ENCODE measurements around the gene ABCF1. TPM values are rescaled to one million over a fixed set of nuclear protein-coding genes. Genes with fewer than 3 reads are reported as not detected.

Gene ABCF1
- polyA plus RNA-seq, 1 donor from 2014 or later: 19.5 TPM

GRCh38 chr6:30600451-30600961, 29.3 kb downstream of the ABCF1 start:
- Histone ChIP-seq H3F3A (ENCODE audit: insufficient read depth, low read length, poor library complexity, severe bottlenecking) (no peaks in the 10 kb centered on the region), H3K4me2 (ENCODE audit: low read length) (no peak overlapping the region), H3K27me3 (ENCODE audit: insufficient read depth, low read depth, low read length) (no peaks in the 10 kb centered on the region), H3K9me3 (ENCODE audit: low read length) (no peaks in the 10 kb centered on the region), H3K4me3 (ENCODE audit: low read length) (no peak overlapping the region), H3K9ac (ENCODE audit: low read length) (no peak overlapping the region), H3K27ac (ENCODE audit: low read length) (no peak overlapping the region), H2AFZ (ENCODE audit: low read depth, low read length) (no peak overlapping the region), H3K79me2 (replicated peaks; ENCODE audit: insufficient read depth, low read length) (no peaks in the 10 kb centered on the region), H3K9me2 (ENCODE audit: insufficient read depth, low read length) (no peaks in the 10 kb centered on the region), H4K20me1 (ENCODE audit: insufficient read depth) (peaks cover 4% of the 10 kb centered on the region), H3K36me3 (ENCODE audit: insufficient read depth, low read length) (peaks cover 9% of the 10 kb centered on the region)
- no peak for TF ChIP-seq EZH2 (IDR thresholded peaks at IDR 0.05; ENCODE audit: borderline replicate concordance, insufficient read depth, low read length, poor library complexity, severe bottlenecking)

DNA sequence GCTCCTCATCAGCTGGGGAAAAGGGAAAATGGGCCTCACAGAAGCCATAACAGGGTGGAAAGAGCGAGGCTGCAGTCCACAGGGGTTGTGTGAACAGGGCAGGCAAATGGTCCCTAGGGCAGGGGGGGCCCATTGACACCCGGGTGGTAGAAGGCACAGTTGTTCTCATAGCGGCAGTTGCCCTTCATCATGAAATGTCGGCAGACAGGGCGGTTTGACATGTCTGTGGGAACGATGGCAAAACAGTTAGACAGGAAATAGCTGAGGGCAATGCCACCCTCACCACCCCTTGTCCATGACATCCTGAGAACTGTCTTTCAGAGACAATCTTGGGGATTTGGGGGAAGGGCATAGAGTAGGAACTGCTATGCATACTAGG, 30.2 kb downstream of the ABCF1 start:
- Histone ChIP-seq H3K9me2 (ENCODE audit: insufficient read depth, low read length) (no peaks in the 10 kb centered on the region), H3K36me3 (ENCODE audit: insufficient read depth, low read length) (peaks cover 15% of the 10 kb centered on the region), H4K20me1 (ENCODE audit: insufficient read depth) (peaks cover 4% of the 10 kb centered on the region)

More for the DNA sequence above, 30.2 kb downstream of the ABCF1 start:
- Histone ChIP-seq H3K9me3 (ENCODE audit: low read length) (no peaks in the 10 kb centered on the region), H3K4me2 (ENCODE audit: low read length) (no peak overlapping the region), H3K9ac (ENCODE audit: low read length) (no peak overlapping the region), H3F3A (ENCODE audit: insufficient read depth, low read length, poor library complexity, severe bottlenecking) (no peaks in the 10 kb centered on the region), H2AFZ (ENCODE audit: low read depth, low read length) (no peak overlapping the region), H3K4me3 (ENCODE audit: low read length) (no peak overlapping the region), H3K27me3 (ENCODE audit: insufficient read depth, low read depth, low read length) (no peaks in the 10 kb centered on the region), H3K27ac (ENCODE audit: low read length) (no peak overlapping the region), H3K79me2 (replicated peaks; ENCODE audit: insufficient read depth, low read length) (no peaks in the 10 kb centered on the region)
- TF ChIP-seq POLR2AphosphoS5 (IDR thresholded peaks at IDR 0.05): no peak
- no peak for TF ChIP-seq CTCF (IDR thresholded peaks at IDR 0.05; ENCODE audit: poor library complexity, severe bottlenecking)
- TF ChIP-seq TAF1 (IDR thresholded peaks at IDR 0.05; ENCODE audit: low read depth): no peak
- TF ChIP-seq MXI1 (conservative IDR thresholded peaks at IDR 0.05; ENCODE audit: poor library complexity, severe bottlenecking): no peak
- TF ChIP-seq EZH2 (IDR thresholded peaks at IDR 0.05; ENCODE audit: borderline replicate concordance, insufficient read depth, low read length, poor library complexity, severe bottlenecking): no peak
- TF ChIP-seq EP300 (conservative IDR thresholded peaks at IDR 0.05; ENCODE audit: poor library complexity, severe bottlenecking): no peak
- no peak for TF ChIP-seq RAD21 (conservative IDR thresholded peaks at IDR 0.05)
- no peak for TF ChIP-seq SMC3 (conservative IDR thresholded peaks at IDR 0.05; ENCODE audit: poor library complexity)
- TF ChIP-seq REST (IDR thresholded peaks at IDR 0.05; ENCODE audit: borderline replicate concordance): no peak

Measured in neural cell (in vitro differentiated cells).